Measurements from ENCODE around the gene FMO4.
"Not testable (repeated sequence)": the region's sequence is repeated elsewhere in the genome, so short reads cannot be mapped to it uniquely, and the experiment has no call there.

Gene FMO4

GRCh38 chr1:171334024-171334640 is 20.1 kb downstream of the FMO4 start:
- DNase-seq, result no peak

GRCh38 chr1:171335964-171336363 is 22.0 kb downstream of the FMO4 start:
- no peak for DNase-seq

- DNase-seq, result not testable (repeated sequence)
Measured at GRCh38 chr1:171339345-171339744, 25.4 kb downstream of the FMO4 start.

GRCh38 chr1:171343727-171344472 is 29.9 kb downstream of the FMO4 start:
- DNase-seq, result no peak

- DNase-seq, result no peak
Measured at GRCh38 chr1:171344473-171344820, 30.5 kb downstream of the FMO4 start.

GRCh38 chr1:171345536-171345935 is 31.6 kb downstream of the FMO4 start:
- DNase-seq, result no peak

GRCh38 chr1:171346881-171347280 is 32.9 kb downstream of the FMO4 start:
- DNase-seq, result no peak

GRCh38 chr1:171350594-171350993 is 36.6 kb downstream of the FMO4 start:
- DNase-seq, result no peak

- no peak for DNase-seq
Measured at GRCh38 chr1:171351961-171352360, 38.0 kb downstream of the FMO4 start.

- DNase-seq, result no peak
Measured at GRCh38 chr1:171352554-171352953, 38.6 kb downstream of the FMO4 start.

GRCh38 chr1:171355727-171356126 is 41.7 kb downstream of the FMO4 start:
- DNase-seq, result no peak

- no peak for DNase-seq
Measured at GRCh38 chr1:171357179-171357578, 43.2 kb downstream of the FMO4 start.

GRCh38 chr1:171359355-171359648 is 45.3 kb downstream of the FMO4 start:
- DNase-seq, result not testable (repeated sequence)

GRCh38 chr1:171359731-171360527 is 45.9 kb downstream of the FMO4 start:
- DNase-seq, result not testable (repeated sequence)

GRCh38 chr1:171366085-171366484 is 52.1 kb downstream of the FMO4 start:
- DNase-seq, result no peak

- DNase-seq, result no peak
Measured at GRCh38 chr1:171366816-171367215, 52.8 kb downstream of the FMO4 start.

- no peak for DNase-seq
Measured at GRCh38 chr1:171367436-171367835, 53.5 kb downstream of the FMO4 start.

GRCh38 chr1:171372418-171373084 is 58.6 kb downstream of the FMO4 start:
- no peak for DNase-seq

- DNase-seq, result not testable (repeated sequence)
Measured at GRCh38 chr1:171373357-171374122, 59.6 kb downstream of the FMO4 start.

GRCh38 chr1:171379846-171380245 is 65.9 kb downstream of the FMO4 start:
- no peak for DNase-seq

GRCh38 chr1:171381866-171382210 is 67.9 kb downstream of the FMO4 start:
- no peak for DNase-seq

- DNase-seq, result no peak
Measured at GRCh38 chr1:171384496-171384895, 70.5 kb downstream of the FMO4 start.

GRCh38 chr1:171389171-171389570 is 75.2 kb downstream of the FMO4 start:
- no peak for DNase-seq

All from SHP77 treated with DMSO at 0.1 percent for 48 hours (cell line).